Karpas-422 (cell line): ENCODE measurements around the gene VTN. TPM values are rescaled to one million over a fixed set of nuclear protein-coding genes. Genes with fewer than 3 reads are reported as not detected.

Source experiments
- DNase-seq: peaks from one replicate; pipeline ENCODE4 v3.0.0-alpha.2; 2015
- H2AFZ ChIP-seq: fragments of 200-600 bp; sonication (generic); 2 replicates; pipeline ENCODE4 v1.6.1; 2014; ENCODE audit warnings: antibody characterized with exemption, low read length, mixed read lengths
- H3K27ac ChIP-seq: fragments of 200-600 bp; sonication (generic); 2 replicates; pipeline ENCODE4 v1.5.1; 2014; ENCODE audit warnings: mild to moderate bottlenecking, low read length, moderate library complexity
- H3K27me3 ChIP-seq: fragments of 200-600 bp; sonication (generic); 2 replicates; pipeline ENCODE4 v1.6.1; 2014; ENCODE audit warnings: low read length, mixed read lengths
- H3K36me3 ChIP-seq: fragments of 200-600 bp; sonication (generic); 2 replicates; pipeline ENCODE4 v1.6.1; 2014; ENCODE audit warnings: low read length, mixed read lengths; ENCODE audit not compliant: insufficient read depth
- H3K4me1 ChIP-seq: fragments of 200-600 bp; sonication (generic); 2 replicates; pipeline ENCODE4 v1.6.1; 2014; ENCODE audit warnings: mild to moderate bottlenecking, low read length, mixed read lengths
- H3K4me2 ChIP-seq: fragments of 200-600 bp; sonication (generic); 2 replicates; pipeline ENCODE4 v1.6.1; 2014; ENCODE audit warnings: low read length, low read depth, mild to moderate bottlenecking; ENCODE audit not compliant: poor library complexity, severe bottlenecking
- H3K4me3 ChIP-seq: fragments of 200-600 bp; sonication (generic); 2 replicates; pipeline ENCODE4 v1.5.1; 2014; ENCODE audit warnings: mild to moderate bottlenecking, antibody characterized with exemption, low read length, mixed read lengths
- H3K79me2 ChIP-seq: fragments of 200-600 bp; sonication (generic); 2 replicates; pipeline ENCODE4 v1.6.1; 2014; ENCODE audit warnings: mild to moderate bottlenecking, low read length, mixed read lengths
- H3K9ac ChIP-seq: fragments of 200-600 bp; sonication (generic); 2 replicates; pipeline ENCODE4 v1.6.0; 2014; ENCODE audit warnings: low read length
- H3K9me2 ChIP-seq: fragments of 200-600 bp; sonication (generic), shearing (Covaris generic); replicated peaks from 2 replicates; pipeline ENCODE4 v1.6.0; 2014; ENCODE audit warnings: mild to moderate bottlenecking, low read length, moderate library complexity; ENCODE audit not compliant: insufficient read depth
- H3K9me3 ChIP-seq: fragments of 300-700, 200-600 bp; sonication (generic); 2 replicates; pipeline ENCODE4 v1.6.1; 2014; ENCODE audit warnings: low read length, mixed read lengths
- H4K20me1 ChIP-seq: fragments of 200-600 bp; sonication (generic); 2 replicates; pipeline ENCODE4 v1.6.1; 2014; ENCODE audit warnings: mild to moderate bottlenecking, antibody characterized with exemption, low read length, low read depth; ENCODE audit not compliant: insufficient read depth
- total RNA-seq: library from RNA; depleted of rRNA; stranded (reverse); fragments of >200 nt; shearing (Covaris generic); gene quantifications from 2 replicates; pipeline ENCODE4 v1.2.3, GENCODE V29; 2014; ENCODE audit warnings: low replicate concordance

The VTN gene
- total RNA-seq, 1 experiment from 2014 or later = 4.2 TPM

GRCh38 chr17:28398280-28398981, 28.3 kb upstream of the VTN start:
- peaks cover 13% of the 10 kb centered on the region; the same call in 1 of the 2 replicates for H4K20me1 ChIP-seq
- H3K36me3 ChIP-seq = peaks cover 26% of the 10 kb centered on the region
- no peak overlapping the region for H3K27ac ChIP-seq
- no peaks in the 10 kb centered on the region for H3K79me2 ChIP-seq
- no peaks in the 10 kb centered on the region for H3K9me3 ChIP-seq
- H2AFZ ChIP-seq = no peak overlapping the region
- H3K9ac ChIP-seq = no peak overlapping the region
- no peaks in the 10 kb centered on the region for H3K9me2 ChIP-seq
- H3K27me3 ChIP-seq = no peaks in the 10 kb centered on the region
- H3K4me2 ChIP-seq = no peak overlapping the region
- no peaks in the 10 kb centered on the region for H3K4me1 ChIP-seq
- no peak for DNase-seq
- no peak overlapping the region for H3K4me3 ChIP-seq

DNA sequence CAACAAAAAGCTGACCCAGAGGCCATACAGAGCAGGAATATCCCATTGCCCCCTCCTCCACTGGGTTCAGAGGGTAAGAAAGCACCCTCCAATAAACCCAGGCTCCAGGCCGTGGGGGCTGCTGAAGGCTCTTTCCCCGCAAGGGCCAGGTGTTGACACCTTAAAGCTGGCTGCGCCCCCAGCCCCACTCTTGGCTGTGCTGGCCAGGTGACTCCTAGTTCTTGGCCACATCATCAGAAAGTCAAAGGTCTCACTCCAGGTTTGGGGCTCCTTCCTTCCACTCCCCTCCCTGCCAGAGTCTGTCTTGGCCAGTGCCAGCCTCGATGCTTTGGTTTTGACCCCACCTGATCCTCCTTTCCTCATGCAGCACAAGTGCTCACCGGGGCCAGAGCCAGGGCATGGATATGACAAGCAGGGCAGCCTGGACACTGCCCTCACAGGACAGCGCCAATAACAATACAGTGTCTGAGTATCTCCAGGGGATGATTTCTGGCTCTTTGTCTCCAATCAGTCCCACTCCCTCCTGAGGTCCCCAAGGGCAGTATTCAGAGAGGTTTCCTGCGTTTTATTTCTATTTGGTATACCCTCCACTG, 27.7 kb upstream of the VTN start:
- H3K4me2 ChIP-seq = no peak overlapping the region
- H3K27ac ChIP-seq = no peak overlapping the region
- H3K4me3 ChIP-seq = no peak overlapping the region
- no peak overlapping the region for H2AFZ ChIP-seq
- no peaks in the 10 kb centered on the region for H3K9me2 ChIP-seq
- peaks cover 29% of the 10 kb centered on the region for H3K36me3 ChIP-seq
- DNase-seq = no peak
- H3K4me1 ChIP-seq = no peaks in the 10 kb centered on the region
- peaks cover 13% of the 10 kb centered on the region; the same call in 1 of the 2 replicates for H4K20me1 ChIP-seq
- H3K9me3 ChIP-seq = no peaks in the 10 kb centered on the region
- no peaks in the 10 kb centered on the region for H3K27me3 ChIP-seq
- H3K79me2 ChIP-seq = no peaks in the 10 kb centered on the region
- H3K9ac ChIP-seq = no peak overlapping the region

- H3K9me2 ChIP-seq = no peaks in the 10 kb centered on the region
- H3K79me2 ChIP-seq = no peaks in the 10 kb centered on the region
- H3K27me3 ChIP-seq = no peaks in the 10 kb centered on the region
- no peak overlapping the region for H3K4me2 ChIP-seq
- no peaks in the 10 kb centered on the region for H3K4me1 ChIP-seq
- no peak overlapping the region for H3K9ac ChIP-seq
- DNase-seq = no peak
- H3K9me3 ChIP-seq = no peaks in the 10 kb centered on the region
- H2AFZ ChIP-seq = no peak overlapping the region
- no peak overlapping the region for H3K4me3 ChIP-seq
- H3K36me3 ChIP-seq = peaks cover 31% of the 10 kb centered on the region
- H3K27ac ChIP-seq = no peak overlapping the region
- peaks cover 13% of the 10 kb centered on the region; the same call in 1 of the 2 replicates for H4K20me1 ChIP-seq
Observed at GRCh38 chr17:28397275-28397674, 27.2 kb upstream of the VTN start.

DNA sequence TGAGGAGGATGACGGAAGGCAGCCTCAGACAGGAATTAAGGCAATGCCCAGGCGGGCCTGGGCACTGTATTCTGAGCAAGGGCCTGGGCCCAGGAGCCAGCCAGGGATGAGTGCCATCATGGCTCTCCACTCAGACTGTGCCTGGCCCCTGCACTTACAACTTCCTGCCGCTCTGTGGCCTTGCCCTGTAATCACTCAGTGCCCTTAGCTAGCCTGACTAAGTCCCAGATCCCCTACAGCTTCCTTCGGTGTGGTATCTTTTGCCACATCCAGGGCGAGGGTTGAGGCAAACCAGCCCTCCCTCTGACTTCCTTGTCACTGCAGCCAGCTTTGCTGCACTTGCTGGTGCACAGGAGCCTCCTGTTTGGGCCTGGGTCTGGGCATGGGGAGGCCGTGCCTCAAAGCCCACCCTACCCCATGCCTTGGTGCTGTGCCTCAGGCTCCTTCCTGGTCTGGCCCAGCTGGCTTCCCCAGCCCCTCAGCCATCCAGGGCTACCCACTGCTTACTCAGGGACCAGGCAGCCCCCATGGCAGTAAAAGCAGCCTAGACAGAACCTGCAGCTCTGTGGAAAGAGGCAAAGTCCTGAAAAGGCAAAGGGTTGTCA, 26.6 kb upstream of the VTN start:
- no peak overlapping the region for H2AFZ ChIP-seq
- H3K27ac ChIP-seq = no peak overlapping the region
- H3K4me1 ChIP-seq = no peaks in the 10 kb centered on the region
- H3K9ac ChIP-seq = no peak overlapping the region
- H3K27me3 ChIP-seq = no peaks in the 10 kb centered on the region
- H3K36me3 ChIP-seq = peaks cover 31% of the 10 kb centered on the region
- no peak for DNase-seq
- H3K4me3 ChIP-seq = no peak overlapping the region
- no peaks in the 10 kb centered on the region for H3K79me2 ChIP-seq
- no peaks in the 10 kb centered on the region for H3K9me2 ChIP-seq
- peaks cover 13% of the 10 kb centered on the region; the same call in 1 of the 2 replicates for H4K20me1 ChIP-seq
- no peak overlapping the region for H3K4me2 ChIP-seq
- H3K9me3 ChIP-seq = no peaks in the 10 kb centered on the region

- no peak overlapping the region for H2AFZ ChIP-seq
- peaks cover 33% of the 10 kb centered on the region for H3K36me3 ChIP-seq
- H3K4me3 ChIP-seq = no peak overlapping the region
- H4K20me1 ChIP-seq = peaks cover 13% of the 10 kb centered on the region; the same call in 1 of the 2 replicates
- H3K9me3 ChIP-seq = no peaks in the 10 kb centered on the region
- no peaks in the 10 kb centered on the region for H3K79me2 ChIP-seq
- no peaks in the 10 kb centered on the region for H3K27me3 ChIP-seq
- no peak overlapping the region for H3K4me2 ChIP-seq
- no peaks in the 10 kb centered on the region for H3K4me1 ChIP-seq
- no peak overlapping the region for H3K27ac ChIP-seq
- H3K9ac ChIP-seq = no peak overlapping the region
- DNase-seq = no peak
- no peaks in the 10 kb centered on the region for H3K9me2 ChIP-seq
Observed at GRCh38 chr17:28395968-28396367, 25.9 kb upstream of the VTN start.

GRCh38 chr17:28395426-28395825, 25.3 kb upstream of the VTN start:
- no peak overlapping the region for H3K27ac ChIP-seq
- no peak for DNase-seq
- H3K9ac ChIP-seq = no peak overlapping the region
- peaks cover 38% of the 10 kb centered on the region for H3K36me3 ChIP-seq
- no peaks in the 10 kb centered on the region for H3K9me3 ChIP-seq
- H3K79me2 ChIP-seq = no peaks in the 10 kb centered on the region
- no peaks in the 10 kb centered on the region for H3K9me2 ChIP-seq
- no peak overlapping the region for H3K4me3 ChIP-seq
- no peak overlapping the region for H2AFZ ChIP-seq
- H4K20me1 ChIP-seq = peaks cover 13% of the 10 kb centered on the region; the same call in 1 of the 2 replicates
- H3K4me1 ChIP-seq = no peaks in the 10 kb centered on the region
- no peak overlapping the region for H3K4me2 ChIP-seq
- no peaks in the 10 kb centered on the region for H3K27me3 ChIP-seq

- Histone ChIP-seq H3K4me1 (no peaks in the 10 kb centered on the region), H3K4me3 (no peak overlapping the region), H4K20me1 (peaks cover 13% of the 10 kb centered on the region; the same call in 1 of the 2 replicates), H3K4me2 (no peak overlapping the region), H3K79me2 (no peaks in the 10 kb centered on the region), H3K27ac (no peak overlapping the region), H3K9me2 (no peaks in the 10 kb centered on the region), H3K27me3 (no peaks in the 10 kb centered on the region), H3K9ac (no peak overlapping the region), H2AFZ (no peak overlapping the region), H3K9me3 (no peaks in the 10 kb centered on the region), H3K36me3 (peaks cover 38% of the 10 kb centered on the region)
- DNase-seq = no peak
Observed at GRCh38 chr17:28394337-28395116, 24.4 kb upstream of the VTN start.

- Histone ChIP-seq H3K79me2 (no peaks in the 10 kb centered on the region), H3K27ac (no peak overlapping the region), H3K9me2 (no peaks in the 10 kb centered on the region), H3K4me2 (no peak overlapping the region), H3K4me3 (no peak overlapping the region), H3K9ac (no peak overlapping the region), H3K27me3 (no peaks in the 10 kb centered on the region), H3K9me3 (no peaks in the 10 kb centered on the region), H2AFZ (no peak overlapping the region), H4K20me1 (0 out of 2 replicates have a peak, but pooled peaks cover 7% of the 10 kb centered on the region), H3K36me3 (peaks cover 36% of the 10 kb centered on the region), H3K4me1 (no peaks in the 10 kb centered on the region)
- no peak for DNase-seq
Observed at GRCh38 chr17:28392491-28392890, 22.4 kb upstream of the VTN start.
